WI38 (cell line): Measurements from ENCODE around the gene IL21R.

ENCODE experiments used
- H3K4me3 ChIP-seq: 2 replicates; pipeline ENCODE4 v1.5.1; 2011; ENCODE audit warnings: low read depth, mild to moderate bottlenecking, control low read depth, low read length
- CTCF ChIP-seq: IDR thresholded peaks from 2 replicates; pipeline ENCODE4 v1.5.1; 2012; ENCODE audit warnings: low read depth, mild to moderate bottlenecking, control low read depth, low read length

IL21R gene

DNA sequence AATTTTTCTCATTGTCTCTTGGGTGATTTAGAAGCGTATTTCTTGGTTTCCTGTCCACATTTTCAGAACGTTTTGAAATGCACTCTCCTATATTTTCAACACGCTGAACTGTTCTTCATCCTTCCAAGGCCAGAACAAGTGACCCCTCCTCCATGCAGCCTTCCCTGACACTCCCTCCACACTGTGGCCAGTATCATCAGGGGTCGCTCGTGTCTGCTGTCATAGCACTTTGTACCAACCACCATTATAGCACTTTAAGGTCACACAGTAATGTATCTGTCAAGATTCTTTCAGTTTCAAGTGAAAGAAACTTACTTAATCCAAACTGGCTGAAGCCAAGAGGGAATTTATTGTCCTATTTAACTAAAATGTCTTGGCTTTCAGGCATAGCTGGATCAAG, 17.5 kb upstream of the IL21R start:
- no peak overlapping the region for H3K4me3 ChIP-seq
- no peak for TF ChIP-seq CTCF

DNA sequence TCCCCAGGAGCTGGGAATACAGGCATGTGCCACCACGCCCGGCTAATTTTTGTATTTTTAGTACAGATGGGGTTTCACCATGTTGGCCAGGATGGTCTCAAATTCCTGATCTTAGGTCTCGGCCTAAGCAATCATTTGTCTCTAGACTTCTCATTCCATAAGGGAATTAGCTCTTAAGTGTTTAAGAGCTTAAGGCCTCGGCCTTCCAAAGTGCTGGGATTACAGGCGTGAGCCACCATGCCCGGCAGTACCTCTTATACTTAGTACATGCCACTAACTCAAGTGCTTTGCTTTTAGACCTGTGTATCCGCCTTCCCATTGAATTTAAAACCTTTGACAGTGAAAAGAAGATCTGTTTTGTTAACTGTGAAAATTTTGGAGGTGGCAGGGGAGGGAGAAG, 16.6 kb upstream of the IL21R start:
- no peak overlapping the region for H3K4me3 ChIP-seq
- no peak for TF ChIP-seq CTCF

- H3K4me3 ChIP-seq = no peak overlapping the region
- TF ChIP-seq CTCF = no peak
Observed at GRCh38 chr16:27386674-27387073, 15.3 kb upstream of the IL21R start.

- TF ChIP-seq CTCF = no peak
- H3K4me3 ChIP-seq = no peak overlapping the region
Observed at GRCh38 chr16:27387724-27388123, 14.2 kb upstream of the IL21R start.

- H3K4me3 ChIP-seq = no peak overlapping the region
- TF ChIP-seq CTCF = no peak
Observed at GRCh38 chr16:27389272-27389961, 12.6 kb upstream of the IL21R start.

GRCh38 chr16:27390151-27390550, 11.8 kb upstream of the IL21R start:
- H3K4me3 ChIP-seq = no peak overlapping the region
- no peak for TF ChIP-seq CTCF

- TF ChIP-seq CTCF = no peak
- no peak overlapping the region for H3K4me3 ChIP-seq
Observed at GRCh38 chr16:27392671-27393070, 9.3 kb upstream of the IL21R start.
